Stimulated activated CD4-positive, alpha-beta T cell treated with anti-CD3 and anti-CD28 coated beads, Interleukin-1b, Interleukin-23, amount 100 ng/mL, for 4 hours (primary cell): ENCODE results near the gene FGD5.

Experiments
- DNase-seq, 2 donors: peaks; one replicate each; pipeline ENCODE4 v3.0.0-alpha.2; 2020; ENCODE audit warnings: low read depth in 2 of 2

FGD5 gene

DNA sequence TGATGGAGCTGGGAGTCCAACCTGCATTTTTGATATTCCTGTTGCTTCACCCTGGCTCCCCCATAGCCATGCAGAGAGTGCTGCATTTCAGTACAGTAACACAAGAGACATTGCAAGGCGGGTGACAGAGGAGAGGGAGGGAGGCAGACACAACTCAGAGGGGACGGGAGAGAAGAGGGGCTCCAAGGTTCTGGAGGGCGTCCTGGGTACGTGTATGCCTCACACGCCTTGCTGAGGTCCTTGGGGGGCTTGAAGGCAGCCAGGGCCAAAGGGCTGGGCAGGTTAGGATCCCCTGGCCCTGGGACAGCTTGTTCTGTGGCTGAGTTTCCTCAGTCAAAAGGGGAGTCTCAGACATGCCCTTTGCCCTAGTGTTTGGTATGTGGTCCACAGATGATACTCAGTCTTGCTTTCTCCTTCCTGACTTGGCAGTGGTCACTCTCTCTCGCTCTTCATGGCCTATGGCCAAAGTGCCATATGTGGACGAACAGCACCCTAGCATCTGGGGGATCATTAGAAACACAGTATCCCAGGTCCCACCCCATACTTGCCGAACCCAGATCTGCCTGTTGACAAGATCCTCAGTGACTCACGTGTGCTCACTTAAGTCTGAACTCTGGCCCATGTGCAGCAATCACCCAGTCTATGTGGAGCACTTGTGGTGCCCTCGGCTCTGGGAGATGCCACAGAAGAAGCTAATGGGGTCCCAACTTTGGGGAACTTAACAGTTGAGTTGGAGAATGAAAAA lies 52.9 kb downstream of the FGD5 start:
- no peak for DNase-seq

DNA sequence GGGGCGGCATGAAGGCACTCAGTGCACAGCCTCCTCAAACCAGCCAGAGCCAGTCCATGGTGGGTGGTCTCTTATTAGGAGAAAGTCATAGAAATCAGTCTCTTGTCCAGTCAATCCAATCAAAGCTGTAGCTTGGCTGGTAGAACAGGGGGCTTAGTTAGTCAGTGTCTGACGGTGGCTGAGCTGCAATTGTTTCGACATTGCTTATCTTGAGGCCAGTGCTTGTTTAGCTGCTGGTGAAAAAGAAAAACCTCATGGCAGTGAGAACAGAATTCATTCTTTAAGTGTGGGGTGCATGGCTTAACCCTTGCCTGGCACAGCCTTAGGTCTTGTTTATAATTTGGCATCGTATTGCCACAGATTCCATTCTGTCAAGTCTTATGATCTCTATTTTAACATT lies 53.9 kb downstream of the FGD5 start:
- no peak for DNase-seq

DNA sequence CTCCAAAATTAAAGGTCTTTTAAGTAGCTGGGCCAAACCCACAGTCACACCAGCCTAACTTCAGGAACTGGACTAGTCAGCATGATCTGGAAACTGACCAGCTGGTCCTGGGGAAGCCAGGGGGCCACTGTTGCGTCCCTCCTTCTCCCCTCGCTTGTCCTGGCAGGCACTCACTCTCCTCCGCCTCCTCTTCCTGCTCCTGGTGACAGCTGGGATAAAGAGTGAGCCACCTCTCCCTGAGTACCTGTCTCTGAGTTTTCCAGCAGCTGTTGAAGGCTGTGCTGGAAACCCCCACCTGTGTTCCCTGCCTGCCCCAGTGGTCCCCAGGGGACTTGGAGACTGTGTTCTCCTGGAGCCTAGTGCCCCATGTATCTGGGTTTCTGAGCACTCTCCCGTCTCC lies 56.0 kb downstream of the FGD5 start:
- no peak for DNase-seq

DNA sequence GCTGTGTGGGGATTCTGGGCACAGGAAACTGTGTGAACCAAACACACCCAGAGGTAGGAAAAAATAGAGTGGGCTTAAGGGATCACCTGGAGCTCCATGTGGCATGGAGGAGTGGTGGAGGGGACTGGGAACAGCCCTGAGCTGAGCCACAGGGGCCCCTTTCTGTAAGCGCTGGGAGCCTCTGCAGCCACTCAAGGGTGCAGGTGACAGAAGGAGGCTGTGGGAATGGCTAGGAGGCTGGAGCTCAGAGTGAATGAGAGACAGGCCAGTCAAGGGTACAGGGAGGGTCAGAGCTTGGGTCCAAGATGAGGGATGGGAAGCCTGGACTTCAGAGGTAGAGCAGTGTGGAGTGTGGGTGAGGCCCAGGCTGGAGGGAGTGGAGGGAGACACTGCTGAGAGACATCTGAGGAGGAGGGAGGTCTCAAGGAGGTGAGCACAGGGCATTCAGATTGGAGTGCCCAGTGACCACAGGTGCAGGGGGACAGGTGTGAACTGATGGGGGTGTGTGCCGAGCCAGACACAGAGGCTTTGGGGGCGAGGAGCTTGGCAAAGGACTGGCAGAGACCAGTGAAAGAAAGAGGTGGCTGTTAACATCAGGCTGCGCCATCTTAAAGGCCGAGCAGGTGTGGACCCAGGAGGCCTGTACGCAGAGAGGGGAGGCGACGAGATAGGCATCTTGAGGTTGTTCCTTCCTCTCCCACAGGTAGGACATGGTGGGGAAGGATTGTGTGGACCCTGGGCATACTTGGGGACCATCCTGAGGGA lies 56.8 kb downstream of the FGD5 start:
- no peak for DNase-seq

DNA sequence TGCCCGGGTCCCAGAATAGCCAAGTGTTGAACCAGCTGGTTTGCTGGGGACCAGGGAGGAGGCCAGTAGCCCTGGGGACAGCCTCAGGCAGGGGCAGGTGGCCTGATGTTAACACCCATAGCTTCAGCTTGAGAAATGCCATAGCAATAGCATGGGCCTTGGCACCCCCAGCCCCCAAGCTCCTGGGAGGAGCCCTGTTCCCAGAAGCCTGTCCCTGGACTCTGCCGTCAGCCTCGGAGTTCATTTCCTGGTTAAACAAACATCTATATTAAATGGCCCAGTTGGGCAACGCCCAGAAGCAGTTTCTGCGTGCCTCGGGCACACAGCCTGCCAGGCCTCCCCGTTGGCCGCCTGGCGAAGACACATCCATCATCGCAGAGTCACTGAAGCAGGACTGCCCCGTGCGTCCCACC lies 58.2 kb downstream of the FGD5 start:
- DNase-seq = no peak

DNA sequence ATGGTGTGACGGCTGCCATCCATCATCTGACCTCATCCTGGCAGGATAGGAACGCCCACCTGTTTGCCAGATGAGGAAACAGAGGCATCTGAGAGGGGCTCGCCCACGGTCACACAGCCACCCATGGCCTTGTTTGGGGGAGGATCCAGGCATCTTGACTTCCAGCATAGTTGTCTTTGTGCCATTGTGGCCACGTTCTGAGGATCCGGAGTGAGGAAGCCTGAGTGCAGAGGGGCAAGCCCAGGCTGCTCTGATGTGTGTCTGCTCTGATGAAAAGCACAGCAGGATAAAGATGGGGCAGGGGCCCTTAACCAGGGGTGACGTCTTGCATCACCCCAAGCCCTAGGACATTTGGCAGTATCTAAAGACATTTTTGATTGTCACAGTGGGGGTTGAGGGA lies 58.7 kb downstream of the FGD5 start:
- DNase-seq = no peak

DNA sequence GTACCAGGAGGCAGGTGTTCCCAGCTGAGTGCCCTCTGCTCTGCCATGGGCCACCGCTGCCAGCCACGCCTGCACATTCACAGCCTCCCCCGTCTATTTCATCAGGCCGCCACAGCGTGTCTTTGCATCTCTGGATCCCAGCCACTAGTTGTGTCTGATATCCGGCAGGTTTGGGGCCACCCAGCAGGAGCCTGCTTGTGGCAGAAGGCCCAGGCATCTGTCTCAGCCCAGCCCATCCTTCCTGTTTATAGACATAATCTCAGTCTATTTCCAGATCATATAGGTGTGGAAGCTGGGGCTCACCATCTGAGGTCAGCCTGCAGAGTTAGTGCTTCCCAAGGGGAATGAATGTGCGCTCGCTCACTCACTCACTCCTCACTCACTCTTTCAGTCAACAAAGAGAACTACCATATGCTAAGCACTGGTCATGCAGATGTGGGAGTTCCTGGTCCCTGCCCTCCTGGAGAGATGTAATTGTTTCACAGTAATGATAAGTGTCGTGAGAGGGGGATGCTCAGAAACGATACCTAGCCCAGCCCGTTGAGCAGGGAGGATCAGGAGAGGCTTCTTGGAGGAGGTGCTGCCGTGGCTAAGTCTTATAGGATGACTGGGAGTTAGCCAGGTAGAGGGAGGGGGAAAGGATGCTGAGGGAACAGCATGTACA lies 60.6 kb downstream of the FGD5 start:
- no peak for DNase-seq

DNA sequence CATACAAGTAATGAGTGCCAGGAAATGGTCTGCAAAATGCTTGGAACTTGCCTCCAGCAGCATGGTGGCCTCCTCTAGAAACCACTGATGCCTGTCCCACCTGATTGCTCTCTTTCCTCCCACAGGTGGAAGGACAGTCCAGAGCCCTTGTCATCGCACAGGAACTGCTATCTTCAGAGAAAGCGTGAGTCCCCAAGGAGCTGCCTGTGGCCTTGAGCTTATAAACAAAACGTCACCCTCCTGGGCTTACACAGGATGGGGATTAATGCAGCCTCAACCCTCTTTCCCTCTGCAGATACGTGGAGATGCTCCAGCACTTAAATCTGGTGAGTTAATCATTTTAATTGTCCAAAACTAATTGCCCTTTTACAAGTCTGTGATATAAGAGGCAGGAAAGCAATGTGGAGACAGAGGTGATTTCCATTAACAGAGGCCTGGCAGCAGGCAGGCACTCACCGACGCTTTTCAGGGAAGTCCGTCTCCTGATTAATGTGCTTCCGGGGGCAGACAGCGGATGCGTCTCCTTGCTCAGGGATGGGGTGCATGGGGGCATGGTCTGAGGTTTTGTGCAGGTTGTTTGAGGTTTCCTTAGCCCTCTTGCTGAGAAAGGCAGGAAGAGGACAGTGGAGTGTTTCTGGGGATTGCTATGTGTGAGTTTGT lies 61.8 kb downstream of the FGD5 start:
- DNase-seq = no peak

DNA sequence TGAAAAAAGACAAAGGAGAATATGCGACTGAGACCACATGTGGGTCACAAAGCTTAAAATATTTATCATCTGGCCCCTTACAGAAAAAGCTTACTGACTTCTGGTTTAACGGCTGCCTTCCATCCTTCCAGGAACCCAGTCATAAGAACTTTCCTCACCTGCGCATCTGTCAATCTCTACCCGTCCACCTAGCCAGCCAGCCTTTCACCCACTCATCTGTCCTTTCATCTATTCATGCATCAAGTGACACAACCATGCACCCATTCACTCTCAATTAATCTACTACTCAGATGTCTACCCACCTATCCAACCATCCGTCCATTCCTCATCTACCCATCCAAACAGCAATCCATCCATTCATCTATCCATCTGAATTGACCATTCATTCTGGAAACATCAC lies 64.5 kb downstream of the FGD5 start:
- no peak for DNase-seq

DNA sequence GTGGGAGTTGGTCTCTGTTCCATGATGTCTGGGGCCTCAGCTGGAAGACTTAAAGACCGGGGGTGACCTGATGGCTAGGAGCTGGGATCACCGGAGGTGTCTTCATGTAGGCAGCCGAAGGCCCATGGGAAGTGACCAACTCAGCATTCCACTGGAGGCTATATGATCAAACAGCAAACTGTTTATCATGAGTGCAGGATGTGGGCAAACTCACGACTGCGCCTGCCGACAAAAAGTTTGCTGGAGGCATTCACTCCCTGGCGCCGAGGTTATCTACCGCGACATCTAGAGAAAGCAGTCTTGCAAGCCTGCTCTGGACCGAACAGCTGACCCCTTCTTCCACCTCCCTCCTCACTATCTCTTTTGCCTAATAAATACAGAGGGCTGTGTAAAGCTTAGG lies 65.9 kb downstream of the FGD5 start:
- DNase-seq = no peak

DNA sequence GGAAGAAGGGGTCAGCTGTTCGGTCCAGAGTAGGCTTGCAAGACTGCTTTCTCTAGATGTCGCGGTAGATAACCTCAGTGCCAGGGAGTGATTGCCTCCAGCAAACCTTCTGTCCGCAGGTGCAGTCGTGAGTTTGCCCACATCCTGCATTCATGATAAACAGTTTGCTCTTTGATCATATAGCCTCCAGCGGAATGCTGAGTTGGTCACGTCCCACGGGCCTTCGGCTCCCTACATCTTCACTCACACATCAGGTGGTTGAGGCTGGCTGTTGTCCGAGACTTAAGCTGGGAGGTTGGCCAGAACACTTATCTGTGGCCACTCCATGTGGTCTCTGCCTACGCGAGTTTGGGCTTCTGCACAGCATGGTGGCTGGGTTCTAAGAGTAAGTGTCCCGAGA lies 66.5 kb downstream of the FGD5 start:
- DNase-seq = no peak

DNA sequence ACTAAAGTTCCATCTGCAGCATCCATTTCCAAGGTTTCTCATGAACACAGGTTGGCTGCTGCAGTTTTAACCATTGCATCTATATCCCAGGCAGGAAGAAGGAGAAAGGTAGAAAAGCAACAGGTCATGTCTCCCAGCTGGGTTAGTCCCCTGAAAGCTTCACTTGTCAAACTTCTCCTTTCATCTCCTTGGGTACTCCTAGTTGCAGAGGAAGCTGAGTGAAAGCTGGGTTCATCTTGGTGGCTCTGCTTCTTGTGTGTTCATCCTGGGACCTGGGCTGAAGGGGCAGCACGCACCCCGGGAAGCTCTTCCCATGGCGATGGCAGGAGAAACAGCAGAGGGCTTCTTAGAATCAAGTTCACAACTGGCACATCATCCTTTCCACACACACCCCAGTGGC lies 67.3 kb downstream of the FGD5 start:
- no peak for DNase-seq

DNA sequence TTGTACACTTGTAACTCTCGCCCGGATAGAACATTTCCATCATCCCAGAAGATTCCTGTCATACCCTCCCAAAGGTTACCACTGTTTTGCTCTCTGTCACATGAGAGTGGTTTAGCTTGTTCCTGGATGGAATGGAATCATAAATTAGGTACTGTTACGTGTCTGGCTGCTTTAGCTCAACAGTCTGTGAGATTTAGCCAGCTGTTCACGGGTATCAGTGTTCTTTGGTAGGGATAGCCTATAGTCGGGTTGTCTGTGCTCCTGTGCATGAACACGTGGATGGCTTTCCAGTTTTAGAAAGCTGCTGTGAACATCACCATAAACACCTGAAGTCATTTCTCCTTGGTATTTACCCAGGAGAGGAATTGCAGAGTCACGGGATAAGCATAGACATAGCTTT lies 70.4 kb downstream of the FGD5 start:
- DNase-seq = no peak

DNA sequence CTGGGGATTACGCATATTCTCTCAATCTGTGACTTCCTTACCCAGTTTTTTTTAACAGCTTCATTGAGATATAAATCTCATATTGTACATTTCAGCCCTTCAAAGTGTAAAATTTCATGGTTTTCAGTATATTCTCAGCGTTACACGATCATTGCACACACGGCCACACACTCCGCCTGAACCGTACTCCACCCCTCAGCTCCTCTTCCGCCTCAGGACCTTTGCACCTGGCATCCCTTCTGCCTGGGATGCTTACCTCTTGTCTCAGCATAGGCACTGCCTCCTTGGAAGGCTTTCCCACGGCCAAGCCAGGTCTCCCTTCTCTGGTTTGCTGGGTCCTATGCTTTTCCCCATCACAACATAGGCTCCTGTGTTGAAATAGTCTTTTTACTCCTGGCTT lies 71.2 kb downstream of the FGD5 start:
- DNase-seq = no peak

DNA sequence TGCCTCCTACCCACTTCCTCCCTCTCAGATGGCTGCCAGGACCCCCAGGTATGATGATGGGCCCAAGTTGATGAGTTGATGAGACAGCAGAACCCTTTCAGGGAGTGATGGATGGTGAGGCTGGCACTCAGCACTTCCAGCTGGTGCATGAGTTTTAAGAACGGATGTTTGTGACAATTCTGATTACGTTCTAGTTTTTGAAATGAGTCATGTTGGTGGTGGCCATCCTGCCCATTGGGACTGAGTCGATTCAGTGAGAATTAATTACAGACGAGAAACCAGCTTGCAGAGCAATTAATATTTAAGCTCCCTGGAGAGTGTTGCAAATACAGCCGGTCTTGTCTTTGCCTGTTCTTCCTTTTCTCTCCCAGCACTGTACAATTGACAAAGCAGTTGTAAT lies 71.7 kb downstream of the FGD5 start:
- DNase-seq = no peak

DNA sequence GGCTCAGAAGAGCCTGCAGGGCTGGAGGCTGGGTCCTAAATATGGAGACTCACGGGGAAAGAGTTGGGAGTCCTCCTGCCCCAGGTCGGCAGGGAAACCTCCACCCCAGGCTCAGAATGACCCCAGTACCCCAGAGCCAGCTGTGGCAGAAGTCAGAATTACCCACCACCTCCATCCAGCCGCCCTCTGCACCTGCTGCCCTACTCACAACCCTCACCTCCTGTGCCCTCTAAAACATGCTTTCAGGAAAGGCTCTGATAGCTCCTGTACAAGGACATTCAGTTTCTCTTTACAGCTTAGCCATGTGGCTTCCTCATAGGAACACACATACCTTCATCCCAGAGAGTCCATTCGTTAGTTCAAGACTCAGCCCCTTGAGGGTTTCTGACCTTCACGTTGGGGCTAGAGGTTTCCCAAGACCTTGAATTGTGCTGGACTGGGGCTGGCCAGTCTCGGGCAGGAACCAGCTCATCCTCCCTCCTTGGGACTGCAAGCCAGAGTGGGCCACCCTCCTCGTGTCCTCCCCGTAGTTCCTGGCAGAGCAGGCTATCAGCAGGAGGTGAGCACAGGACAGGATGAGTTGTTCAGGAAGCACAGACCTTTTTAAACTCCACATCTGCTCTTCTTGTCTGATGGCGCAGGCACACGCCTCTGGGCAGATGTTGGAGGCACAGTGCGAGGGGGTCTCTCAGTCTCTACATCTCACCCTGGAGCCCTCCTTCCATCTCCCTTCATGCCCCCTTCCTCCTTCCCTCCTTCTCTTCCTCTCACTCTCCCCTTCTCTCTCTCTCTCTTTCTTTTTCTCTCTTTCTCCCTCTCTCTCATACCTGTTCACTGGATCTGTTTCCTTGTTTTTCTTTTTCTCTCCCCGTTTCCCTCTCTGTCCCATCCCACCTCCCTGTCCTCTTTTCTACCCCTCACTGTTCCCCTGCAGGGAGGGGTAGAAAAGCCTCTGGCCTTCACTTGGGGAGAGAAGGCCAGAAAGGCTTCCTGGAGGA lies 72.7 kb downstream of the FGD5 start:
- no peak for DNase-seq

DNA sequence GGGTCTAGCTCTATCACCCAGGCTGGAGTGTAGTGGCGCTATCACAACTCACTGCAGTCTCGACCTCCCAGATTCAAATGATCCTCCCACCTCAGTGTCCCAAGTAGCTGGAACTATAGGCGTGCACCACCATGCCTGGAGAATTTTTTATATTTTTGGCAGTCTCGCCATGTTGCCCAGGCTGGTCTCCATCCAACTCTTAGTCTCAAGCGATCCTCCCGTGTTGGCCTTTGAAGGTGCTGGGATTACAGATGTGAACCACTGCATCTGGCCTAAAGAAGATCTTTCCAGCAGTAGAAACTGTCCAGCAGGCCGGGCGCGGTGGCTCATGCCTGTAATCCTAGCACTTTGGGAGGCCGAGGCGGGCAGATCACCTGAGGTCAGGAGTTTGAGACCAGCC lies 73.5 kb downstream of the FGD5 start:
- DNase-seq = no peak

DNA sequence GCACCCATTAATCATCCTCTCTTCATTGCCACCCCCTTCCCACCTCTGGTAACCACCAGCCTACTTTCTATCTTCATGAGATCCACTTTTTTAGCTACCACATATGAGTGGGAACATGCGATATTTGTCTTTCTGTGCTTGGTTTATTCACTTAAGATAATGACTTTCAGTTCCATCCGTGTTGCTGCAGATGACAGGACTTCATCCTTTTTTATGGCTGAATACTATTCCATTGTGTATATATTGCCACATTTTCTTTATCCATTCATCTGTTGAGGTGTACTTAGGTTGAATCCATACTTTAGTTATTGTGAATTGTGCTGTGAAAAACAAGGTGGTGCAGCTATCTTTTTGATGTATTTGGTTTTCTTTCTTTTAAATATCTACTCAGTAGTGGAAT lies 75.3 kb downstream of the FGD5 start:
- no peak for DNase-seq

DNA sequence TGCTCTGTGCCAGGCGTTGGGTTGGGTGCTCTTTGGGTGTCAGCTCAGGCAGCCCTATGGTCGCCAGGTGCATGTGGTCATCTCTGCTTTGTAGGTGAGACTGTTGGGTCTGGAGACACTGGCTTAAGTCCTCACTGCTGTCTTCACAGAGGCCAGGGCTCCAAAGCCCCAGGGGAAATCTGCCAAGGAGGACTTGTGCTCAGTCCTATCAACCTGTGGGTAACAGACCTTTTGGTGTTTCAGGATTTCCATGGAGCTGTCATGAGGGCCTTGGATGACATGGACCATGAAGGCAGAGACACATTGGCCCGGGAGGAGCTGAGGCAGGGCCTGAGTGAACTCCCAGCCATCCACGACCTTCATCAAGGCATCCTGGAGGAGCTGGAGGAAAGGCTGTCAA lies 78.5 kb downstream of the FGD5 start:
- DNase-seq = no peak

DNA sequence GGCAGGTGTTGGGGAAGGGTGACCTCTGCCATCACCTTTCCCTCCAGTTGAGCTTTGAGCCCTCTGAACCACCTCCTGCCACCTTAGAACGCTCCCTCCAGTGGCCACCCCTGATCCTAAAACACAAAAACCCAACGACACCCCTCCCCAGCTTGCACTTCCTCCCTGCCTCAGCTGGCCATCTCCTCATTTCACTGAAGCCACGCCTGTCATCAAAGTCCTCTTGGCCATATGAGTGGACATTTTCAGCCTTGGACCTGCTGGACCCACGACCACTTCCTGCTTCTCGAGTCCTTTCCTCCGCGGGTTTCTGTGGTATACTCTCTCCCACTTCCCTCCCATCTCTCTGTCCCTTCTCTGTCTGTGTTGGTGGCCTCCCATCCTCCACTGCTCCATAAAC lies 80.2 kb downstream of the FGD5 start:
- DNase-seq = no peak

DNA sequence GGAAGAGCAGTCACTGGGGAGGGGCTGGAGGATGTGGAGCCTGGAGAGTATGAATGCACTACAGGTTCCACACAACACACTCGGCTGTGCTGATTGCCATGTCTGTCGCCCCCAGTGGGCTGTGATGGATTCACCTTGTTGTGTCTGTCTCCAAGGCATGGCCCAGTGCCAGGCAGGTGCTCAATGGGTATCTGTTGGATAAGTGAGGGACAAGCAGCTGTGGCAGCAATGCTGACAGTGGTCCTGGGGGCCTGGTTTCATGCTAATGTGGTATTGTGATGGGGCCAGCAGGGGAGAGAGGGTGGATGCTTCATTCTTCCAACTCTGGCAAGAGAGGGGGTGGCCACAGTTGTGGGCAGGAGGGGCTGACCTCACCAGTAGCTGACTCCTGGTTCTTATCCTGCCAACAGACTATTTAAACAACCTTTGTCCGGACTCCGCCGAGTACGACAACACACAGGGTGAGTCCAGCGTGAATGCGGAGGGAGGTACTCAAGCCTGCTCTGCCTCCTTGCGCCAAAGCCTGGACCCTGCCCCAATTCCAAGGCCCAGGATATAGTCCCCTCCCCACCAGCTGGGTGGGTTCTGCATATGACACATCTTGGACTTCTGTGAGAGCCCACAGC lies 81.3 kb downstream of the FGD5 start:
- DNase-seq = no peak
